Nephron (organoid): ENCODE measurements around the gene ADGRG1.

Experiments used
- H3K27ac Mint-ChIP-seq, 3 experiments: 2 replicates each; pipeline ENCODE4 v1.8.0; 2020; ENCODE audit warnings: mixed read lengths in 3 of 3, mild to moderate bottlenecking in 2 of 3, moderate library complexity in 1 of 3
- H3K27me3 Mint-ChIP-seq: 2 replicates; pipeline ENCODE4 v1.8.0; 2021; ENCODE audit warnings: low read depth, mild to moderate bottlenecking, moderate library complexity, mixed read lengths
- H3K36me3 Mint-ChIP-seq: 2 replicates; pipeline ENCODE4 v1.8.0; 2020; ENCODE audit warnings: low read depth, mixed read lengths
- H3K4me1 Mint-ChIP-seq: 2 replicates; pipeline ENCODE4 v1.8.0; 2020; ENCODE audit warnings: mixed read lengths
- H3K4me3 Mint-ChIP-seq, 3 experiments: 2 replicates each; pipeline ENCODE4 v1.8.0; 2020; ENCODE audit warnings: mild to moderate bottlenecking in 3 of 3, mixed read lengths in 3 of 3, moderate library complexity in 2 of 3
- H3K9me3 Mint-ChIP-seq: 2 replicates; pipeline ENCODE4 v1.8.0; 2020; ENCODE audit warnings: mixed read lengths
- TF ChIP-seq, protein P1 (sequence below), 3 experiments: fragments of 200-600 bp; sonication (generic); IDR thresholded peaks; one replicate each; pipeline ENCODE4 v1.5.0; 2021; ENCODE audit warnings: antibody characterized with exemption in 3 of 3; ENCODE audit not compliant: unreplicated experiment in 3 of 3

The ADGRG1 gene

GRCh38 chr16:57633383-57634064 lies 5.1 kb downstream of the ADGRG1 start:
- H3K9me3 Mint-ChIP-seq: no peaks in the 10 kb centered on the region
- TF ChIP-seq, protein P1, sequence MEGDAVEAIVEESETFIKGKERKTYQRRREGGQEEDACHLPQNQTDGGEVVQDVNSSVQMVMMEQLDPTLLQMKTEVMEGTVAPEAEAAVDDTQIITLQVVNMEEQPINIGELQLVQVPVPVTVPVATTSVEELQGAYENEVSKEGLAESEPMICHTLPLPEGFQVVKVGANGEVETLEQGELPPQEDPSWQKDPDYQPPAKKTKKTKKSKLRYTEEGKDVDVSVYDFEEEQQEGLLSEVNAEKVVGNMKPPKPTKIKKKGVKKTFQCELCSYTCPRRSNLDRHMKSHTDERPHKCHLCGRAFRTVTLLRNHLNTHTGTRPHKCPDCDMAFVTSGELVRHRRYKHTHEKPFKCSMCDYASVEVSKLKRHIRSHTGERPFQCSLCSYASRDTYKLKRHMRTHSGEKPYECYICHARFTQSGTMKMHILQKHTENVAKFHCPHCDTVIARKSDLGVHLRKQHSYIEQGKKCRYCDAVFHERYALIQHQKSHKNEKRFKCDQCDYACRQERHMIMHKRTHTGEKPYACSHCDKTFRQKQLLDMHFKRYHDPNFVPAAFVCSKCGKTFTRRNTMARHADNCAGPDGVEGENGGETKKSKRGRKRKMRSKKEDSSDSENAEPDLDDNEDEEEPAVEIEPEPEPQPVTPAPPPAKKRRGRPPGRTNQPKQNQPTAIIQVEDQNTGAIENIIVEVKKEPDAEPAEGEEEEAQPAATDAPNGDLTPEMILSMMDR (IDR thresholded peaks at IDR 0.05; ENCODE audit: unreplicated experiment in 3 of 3): no peak
- no peak overlapping the region for H3K27ac Mint-ChIP-seq
- H3K4me3 Mint-ChIP-seq: no peak overlapping the region
- peaks cover 38% of the 10 kb centered on the region for H3K4me1 Mint-ChIP-seq
- peaks cover 17% of the 10 kb centered on the region for H3K27me3 Mint-ChIP-seq
- no peaks in the 10 kb centered on the region for H3K36me3 Mint-ChIP-seq

- peaks cover 33% of the 10 kb centered on the region for H3K4me1 Mint-ChIP-seq
- H3K27me3 Mint-ChIP-seq: peaks cover 17% of the 10 kb centered on the region
- H3K4me3 Mint-ChIP-seq: no peak overlapping the region
- H3K9me3 Mint-ChIP-seq: no peaks in the 10 kb centered on the region
- no peak overlapping the region for H3K27ac Mint-ChIP-seq
- TF ChIP-seq, protein P1 (IDR thresholded peaks at IDR 0.05; ENCODE audit: unreplicated experiment in 3 of 3): no peak
- H3K36me3 Mint-ChIP-seq: no peaks in the 10 kb centered on the region
Measured at GRCh38 chr16:57634171-57634570, 5.7 kb downstream of the ADGRG1 start.

GRCh38 chr16:57635266-57636097 lies 7.1 kb downstream of the ADGRG1 start:
- H3K4me1 Mint-ChIP-seq: peaks cover 30% of the 10 kb centered on the region
- H3K9me3 Mint-ChIP-seq: no peaks in the 10 kb centered on the region
- peaks cover 13% of the 10 kb centered on the region for H3K27me3 Mint-ChIP-seq
- no peaks in the 10 kb centered on the region for H3K36me3 Mint-ChIP-seq
- H3K4me3 Mint-ChIP-seq: no peak overlapping the region
- TF ChIP-seq, protein P1 (IDR thresholded peaks at IDR 0.05; ENCODE audit: unreplicated experiment in 3 of 3): no peak
- peak overlapping the region in 2 of 3 experiments; percentile 50 to 92 for H3K27ac Mint-ChIP-seq

DNA sequence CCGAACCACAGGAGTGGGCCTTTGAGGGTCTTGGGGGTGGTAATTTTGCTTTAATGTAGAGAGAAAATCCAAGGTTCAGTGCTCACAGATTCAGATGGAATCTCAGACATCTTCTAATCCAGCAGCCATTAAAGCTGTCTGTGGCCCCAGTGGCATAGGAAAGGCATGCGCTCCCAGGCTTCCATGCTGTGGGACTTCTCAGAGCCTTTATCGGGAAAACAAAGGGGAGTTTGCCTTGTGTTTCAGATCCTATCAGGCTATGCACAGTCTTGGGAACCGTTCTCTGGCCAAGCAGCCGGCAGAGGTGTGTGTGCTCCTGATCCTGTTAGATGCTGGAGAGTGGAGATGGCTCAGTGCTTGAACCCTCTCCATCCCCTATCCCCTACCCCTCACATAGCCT lies 7.8 kb downstream of the ADGRG1 start:
- H3K27me3 Mint-ChIP-seq: peaks cover 12% of the 10 kb centered on the region
- no peaks in the 10 kb centered on the region for H3K9me3 Mint-ChIP-seq
- no peak overlapping the region for H3K4me3 Mint-ChIP-seq
- H3K27ac Mint-ChIP-seq: peak overlapping the region in 2 of 3 experiments; percentile 78 to 92
- H3K36me3 Mint-ChIP-seq: no peaks in the 10 kb centered on the region
- H3K4me1 Mint-ChIP-seq: peaks cover 24% of the 10 kb centered on the region
- TF ChIP-seq, protein P1 (IDR thresholded peaks at IDR 0.05; ENCODE audit: unreplicated experiment in 3 of 3): no peak

GRCh38 chr16:57637020-57637419 lies 8.6 kb downstream of the ADGRG1 start:
- Mint-ChIP-seq H3K27ac (peak overlapping the region; percentile 77 to 92 (median 78)), H3K4me1 (peaks cover 24% of the 10 kb centered on the region), H3K4me3 (peak overlapping the region in 2 of 3 experiments; percentile 28 to 29), H3K27me3 (peaks cover 12% of the 10 kb centered on the region), H3K9me3 (no peaks in the 10 kb centered on the region), H3K36me3 (no peaks in the 10 kb centered on the region)
- TF ChIP-seq, protein P1 (IDR thresholded peaks at IDR 0.05; ENCODE audit: unreplicated experiment in 3 of 3): no peak
